H1 (cell line): ENCODE data around the gene ZNF521. TPM values are rescaled to one million over a fixed set of nuclear protein-coding genes. Genes with fewer than 3 reads are reported as not detected.

ENCODE experiments used
- CTCF ChIA-PET: fragments of 300-600 bp; sonication (Branson Sonifier 250); formaldehyde crosslinking; loops from one replicate; lab custom pipeline; 2021; ENCODE audit not compliant: partially characterized antibody; lab: Charles Lee
- POLR2A ChIA-PET: fragments of 300-600 bp; sonication (Branson Sonifier 250); formaldehyde crosslinking; loops from one replicate; lab custom pipeline; 2021; ENCODE audit warnings: inconsistent platforms; ENCODE audit not compliant: partially characterized antibody; lab: Charles Lee
- DNase-seq, 2 experiments: peaks; one replicate each; pipeline versions ENCODE4 v3.0.0 to v3.0.0-alpha.2; 2010 to 2022; ENCODE audit warnings: low spot score in 2 of 2, low read depth in 1 of 2, mixed read lengths in 1 of 2
- FAIRE-seq: peaks from 2 replicates; lab custom pipeline; 2011; peaks lifted over from hg19 to GRCh38; lab: Jason Lieb, UNC
- H2AFZ ChIP-seq: 2 replicates; pipeline ENCODE4 v1.8.1; 2012; ENCODE audit warnings: low read length, inconsistent platforms
- H2AK5ac ChIP-seq: 2 replicates; pipeline ENCODE4 v1.6.1; 2013; ENCODE audit warnings: low read depth, low read length
- H2BK120ac ChIP-seq: replicated peaks from 2 replicates; pipeline ENCODE3; 2013; ENCODE audit warnings: low read depth, low read length, inconsistent platforms
- H2BK12ac ChIP-seq: 2 replicates; pipeline ENCODE4 v1.6.1; 2013; ENCODE audit warnings: low read depth, low read length
- H2BK15ac ChIP-seq: 2 replicates; pipeline ENCODE4 v1.6.1; 2013; ENCODE audit warnings: low read length
- H2BK20ac ChIP-seq: 2 replicates; pipeline ENCODE4 v1.6.1; 2013; ENCODE audit warnings: low read length
- H2BK5ac ChIP-seq: 2 replicates; pipeline ENCODE4 v1.6.1; 2013; ENCODE audit warnings: low read depth, low read length
- H3K14ac ChIP-seq: 2 replicates; pipeline ENCODE4 v1.6.1; 2013; ENCODE audit warnings: inconsistent platforms; ENCODE audit not compliant: insufficient read length
- H3K18ac ChIP-seq: 2 replicates; pipeline ENCODE4 v1.6.1; 2013; ENCODE audit warnings: low read length; ENCODE audit errors: extremely low read depth
- H3K23ac ChIP-seq: 2 replicates; pipeline ENCODE4 v1.6.1; 2013; ENCODE audit warnings: inconsistent platforms; ENCODE audit not compliant: insufficient read length
- H3K23me2 ChIP-seq: 2 replicates; pipeline ENCODE4 v1.6.1; 2013; ENCODE audit warnings: low read depth, low read length
- H3K27ac ChIP-seq: 2 replicates; pipeline ENCODE4 v1.6.1; 2011; ENCODE audit warnings: low read depth, low read length, inconsistent platforms
- H3K27me3 ChIP-seq, 4 experiments: replicated peaks in 1 of 4; 1 replicate in 1 of 4; 2 replicates in 3 of 4; pipeline versions ENCODE4 v1.6.1 to v1.8.1; 2011 to 2013; ENCODE audit warnings: low read length in 3 of 4, mild to moderate bottlenecking in 3 of 4, inconsistent platforms in 2 of 4, mixed read lengths in 2 of 4, moderate library complexity in 1 of 4; ENCODE audit not compliant: control insufficient read depth in 3 of 4, insufficient read depth in 3 of 4; ENCODE audit errors: extremely low read depth in 1 of 4
- H3K36me3 ChIP-seq, 4 experiments: 2 replicates each; pipeline versions ENCODE4 v1.6.1 to v1.8.1; 2011 to 2013; ENCODE audit warnings: mild to moderate bottlenecking in 4 of 4, low read length in 3 of 4, moderate library complexity in 2 of 4, control low read depth in 1 of 4, inconsistent platforms in 1 of 4; ENCODE audit not compliant: insufficient read depth in 4 of 4, control insufficient read depth in 2 of 4
- H3K4ac ChIP-seq: replicated peaks from 2 replicates; pipeline ENCODE3; 2013; ENCODE audit warnings: low read length, low read depth, mixed read lengths, inconsistent platforms; ENCODE audit not compliant: insufficient read length
- H3K4me1 ChIP-seq, 4 experiments: replicated peaks in 1 of 4; 1 replicate in 1 of 4; 2 replicates in 3 of 4; pipeline versions ENCODE4 v1.6.1 to v1.8.1; 2011 to 2013; ENCODE audit warnings: low read length in 3 of 4, inconsistent platforms in 2 of 4, mixed read lengths in 1 of 4; ENCODE audit not compliant: insufficient read depth in 4 of 4, control insufficient read depth in 3 of 4
- H3K4me2 ChIP-seq, 2 experiments: 2 replicates each; pipeline versions ENCODE4 v1.6.1 to v1.8.1; 2011 to 2013; ENCODE audit warnings: low read depth in 2 of 2, low read length in 2 of 2, control low read depth in 1 of 2, inconsistent platforms in 1 of 2, mild to moderate bottlenecking in 1 of 2; ENCODE audit not compliant: insufficient read depth in 1 of 2
- H3K4me3 ChIP-seq, 4 experiments: fragments of 200-600, 300-600 bp in 1 of 4; sonication (generic), shearing (Covaris generic), sonication (Bioruptor Twin) in 1 of 4; 2 replicates each; pipeline versions ENCODE4 v1.5.1 to v1.8.1; 2011 to 2016; ENCODE audit warnings: low read length in 4 of 4, low read depth in 3 of 4, control low read depth in 2 of 4, inconsistent platforms in 2 of 4, mild to moderate bottlenecking in 2 of 4, mixed read lengths in 1 of 4, moderate library complexity in 1 of 4; ENCODE audit not compliant: insufficient read depth in 2 of 4; ENCODE audit errors: extremely low read depth in 1 of 4
- H3K56ac ChIP-seq: replicated peaks from 2 replicates; pipeline ENCODE3; 2013; ENCODE audit warnings: low read depth, mild to moderate bottlenecking, mixed read lengths, low read length, inconsistent platforms; ENCODE audit not compliant: insufficient read length
- H3K79me1 ChIP-seq: 2 replicates; pipeline ENCODE4 v1.6.1; 2013; ENCODE audit warnings: low read depth, low read length, control low read depth
- H3K79me2 ChIP-seq, 2 experiments: 2 replicates each; pipeline versions ENCODE4 v1.6.1 to v1.8.1; 2012 to 2013; ENCODE audit warnings: low read length in 2 of 2, mild to moderate bottlenecking in 2 of 2, inconsistent platforms in 1 of 2; ENCODE audit not compliant: insufficient read depth in 2 of 2, control insufficient read depth in 1 of 2
- H3K9ac ChIP-seq, 4 experiments: replicated peaks in 1 of 4; 1 replicate in 1 of 4; 2 replicates in 3 of 4; pipeline versions ENCODE4 v1.6.1 to v1.8.1; 2011 to 2013; ENCODE audit warnings: low read depth in 3 of 4, low read length in 3 of 4, control low read depth in 2 of 4, mild to moderate bottlenecking in 2 of 4, moderate library complexity in 2 of 4, inconsistent platforms in 1 of 4; ENCODE audit errors: extremely low read depth in 1 of 4
- H3K9me3 ChIP-seq, 2 experiments: 2 replicates each; pipeline versions ENCODE4 v1.6.1 to v1.8.1; 2012 to 2013; ENCODE audit warnings: mild to moderate bottlenecking in 2 of 2, moderate library complexity in 2 of 2, control low read depth in 1 of 2, inconsistent platforms in 1 of 2, low read depth in 1 of 2, low read length in 1 of 2, mixed read lengths in 1 of 2; ENCODE audit not compliant: insufficient read depth in 2 of 2
- H4K20me1 ChIP-seq, 2 experiments: replicated peaks in 1 of 2; 2 replicates each; pipeline versions ENCODE3 to v1.8.1; 2011 to 2013; ENCODE audit warnings: inconsistent platforms in 2 of 2, low read length in 2 of 2, mild to moderate bottlenecking in 1 of 2; ENCODE audit not compliant: insufficient read depth in 2 of 2, control insufficient read depth in 1 of 2
- H4K5ac ChIP-seq: 2 replicates; pipeline ENCODE4 v1.6.1; 2013; ENCODE audit warnings: low read length, low read depth, mixed read lengths, inconsistent platforms; ENCODE audit not compliant: insufficient read length
- H4K8ac ChIP-seq: 2 replicates; pipeline ENCODE4 v1.8.0; 2013; ENCODE audit warnings: mild to moderate bottlenecking, moderate library complexity, low read length, inconsistent platforms; ENCODE audit not compliant: insufficient read depth; ENCODE audit errors: extremely low read depth
- H4K91ac ChIP-seq: replicated peaks from 2 replicates; pipeline ENCODE3; 2013; ENCODE audit warnings: low read length, mixed read lengths, inconsistent platforms; ENCODE audit not compliant: insufficient read length
- CREB1 ChIP-seq: IDR thresholded peaks from 2 replicates; pipeline ENCODE4 v1.6.1; 2012; ENCODE audit warnings: inconsistent platforms
- KDM4A ChIP-seq: IDR thresholded peaks from one replicate; pipeline ENCODE4 v1.7.1; 2012; ENCODE audit warnings: low read depth, mild to moderate bottlenecking, moderate library complexity, low read length, inconsistent platforms; ENCODE audit not compliant: severe bottlenecking
- NRF1 ChIP-seq: IDR thresholded peaks from 2 replicates; pipeline ENCODE4 v1.6.1; 2011; ENCODE audit warnings: mild to moderate bottlenecking, low read depth, low read length, improper control_type of control experiment
- RAD21 ChIP-seq, 2 experiments: IDR thresholded peaks in 1 of 2; conservative IDR thresholded peaks in 1 of 2; 2 replicates each; pipeline ENCODE4 v1.6.1; 2011; ENCODE audit warnings: low read depth in 2 of 2, low read length in 2 of 2, improper control_type of control experiment in 1 of 2, inconsistent platforms in 1 of 2, mild to moderate bottlenecking in 1 of 2, moderate library complexity in 1 of 2
- WGBS, 2 experiments: shearing (Covaris generic) in 1 of 2; methylation state at CpG; one replicate each; pipeline versions ENCODE4 v1.1.6 to v1.1.7; 2013 to 2015; ENCODE audit warnings: low lambda C conversion rate in 2 of 2, mixed read lengths in 2 of 2, inconsistent platforms in 1 of 2, low coverage in 1 of 2, missing lambda C conversion rate in 1 of 2; ENCODE audit not compliant: insufficient replicate concordance in 2 of 2, insufficient coverage in 1 of 2, insufficient read length in 1 of 2; ENCODE audit errors: extremely low coverage in 1 of 2, missing lambda C conversion rate in 1 of 2; 5-methylcytosine and 5-hydroxymethylcytosine counted together
- polyA plus RNA-seq, 7 experiments: library from polyadenylated mRNA; depleted of rRNA in 3 of 7; stranded (reverse) in 5 of 7; unstranded in 2 of 7; fragments of >200 nt in 5 of 7; fragments of 200-250 nt in 2 of 7; gene quantifications; 1 replicate in 5 of 7; 2 replicates in 1 of 7; 4 replicates in 1 of 7; pipeline versions ENCODE4 v1.2.1 to v1.2.3, GENCODE V29; 2011 to 2013; ENCODE audit warnings: missing spikeins in 2 of 7, mixed read lengths in 2 of 7
- total RNA-seq: library from RNA; stranded (reverse); fragmentation: NEBNext Ultra II Directional; extraction: Animal tissue kit (Norgen Biotek cat#: 25700); gene quantifications from 2 replicates; pipeline ENCODE4 v1.2.1, GENCODE V29; 2021
- TF ChIP-seq, protein P1 (sequence below): IDR thresholded peaks from 2 replicates; pipeline ENCODE4 v1.6.1; 2011; ENCODE audit warnings: low read depth, mild to moderate bottlenecking, low read length; ENCODE audit not compliant: insufficient read depth

ZNF521 gene
- total and polyA plus RNA-seq, 2 of the 8 experiments (the other 6 are each of a cell fraction or from before 2014, with no cell fraction given) = 9.5 to 15.8 TPM

DNA sequence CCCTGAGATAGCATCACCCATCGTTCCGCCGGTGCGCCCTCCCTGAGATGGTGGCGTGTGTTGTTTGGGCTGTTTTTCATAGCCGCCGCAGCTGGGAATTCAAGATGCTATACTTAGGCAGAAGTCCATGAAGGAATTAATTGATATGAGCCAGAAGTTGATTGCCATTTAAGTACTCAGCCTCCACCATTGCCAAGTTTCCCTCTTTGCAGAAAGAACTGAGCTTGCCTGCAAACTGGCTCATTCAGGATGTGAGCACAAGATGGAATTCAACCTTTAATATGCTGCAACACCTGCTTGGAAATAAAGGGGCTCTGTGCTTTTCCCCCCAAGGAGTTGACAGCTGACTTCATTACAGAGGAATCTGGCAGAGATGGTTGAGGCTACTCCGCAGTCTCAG lies 295.5 kb downstream of the ZNF521 start:
- Histone ChIP-seq H3K9ac (no peak overlapping the region), H3K4me2 (no peak overlapping the region), H2BK120ac (no peak overlapping the region), H3K56ac (no peak overlapping the region), H3K27me3 (peaks cover 0 to 9% (median 3%) of the 10 kb centered on the region in 4 experiments; a peak in 2 of 7 replicates), H2AK5ac (no peak overlapping the region), H4K8ac (no peak overlapping the region), H2AFZ (no peak overlapping the region), H3K79me1 (no peaks in the 10 kb centered on the region), H4K20me1 (no peaks in the 10 kb centered on the region), H3K4me3 (no peak overlapping the region), H3K4me1 (no peaks in the 10 kb centered on the region), H3K4ac (no peak overlapping the region), H4K91ac (no peak overlapping the region), H3K23ac (no peak overlapping the region), H2BK20ac (no peak overlapping the region), H3K18ac (no peak overlapping the region), H4K5ac (no peak overlapping the region), H3K36me3 (no peaks in the 10 kb centered on the region), H3K79me2 (no peaks in the 10 kb centered on the region), H2BK15ac (no peak overlapping the region), H3K14ac (no peak overlapping the region), H2BK12ac (no peak overlapping the region), H3K23me2 (no peaks in the 10 kb centered on the region), H3K9me3 (no peaks in the 10 kb centered on the region), H3K27ac (no peak overlapping the region), H2BK5ac (no peak overlapping the region)
- no peak for TF ChIP-seq KDM4A
- TF ChIP-seq, protein P1, sequence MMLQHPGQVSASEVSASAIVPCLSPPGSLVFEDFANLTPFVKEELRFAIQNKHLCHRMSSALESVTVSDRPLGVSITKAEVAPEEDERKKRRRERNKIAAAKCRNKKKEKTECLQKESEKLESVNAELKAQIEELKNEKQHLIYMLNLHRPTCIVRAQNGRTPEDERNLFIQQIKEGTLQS = no peak
- TF ChIP-seq RAD21 (IDR thresholded peaks at IDR 0.05 in 1 of 2, conservative IDR thresholded peaks at IDR 0.05 in 1 of 2; ENCODE audit: low read depth in 2 of 2, low read length in 2 of 2) = no peak
- TF ChIP-seq NRF1 = no peak
- no peak for TF ChIP-seq CREB1
- ChIA-PET CTCF (interaction anchor here (0.6 kb wide), 1 partner anchor 96 kb away, joined by 3 read pairs; no protein-coding TSS in a partner anchor), POLR2A (no interaction called here)
- 86% methylated on average over 8 of the region's 8 CpGs; no CpG with 5 or more reads in 1 of the 2 experiments for WGBS, 2 experiments
- no peak for DNase-seq
- FAIRE-seq = no peak
